ENCODE results near the gene TET2. TPM values are rescaled to one million over a fixed set of nuclear protein-coding genes. Genes with fewer than 3 reads are reported as not detected.

Gene TET2
- total RNA-seq, 1 experiment from 2014 or later: 3.4 TPM

GRCh38 chr4:105206214-105206613, 59.5 kb downstream of the TET2 start:
- TF ChIP-seq CBFB (CRISPR knock-in tag; IDR thresholded peaks at IDR 0.05; ENCODE audit: low read depth): no peak
- ChIA-PET CTCF (no interaction called here), POLR2A (no interaction called here)
- H3K4me3 Mint-ChIP-seq: no peak overlapping the region
- ATAC-seq (peak; percentile 73), DNase-seq (ENCODE audit: low spot score) (no peak)
- no peaks in the 10 kb centered on the region for H3K9me3 Mint-ChIP-seq
- H3K36me3 Mint-ChIP-seq: no peaks in the 10 kb centered on the region
- H3K4me1 Mint-ChIP-seq: peaks cover 41% of the 10 kb centered on the region
- no peaks in the 10 kb centered on the region for H3K27me3 Mint-ChIP-seq (ENCODE audit: low read depth)
- no peak overlapping the region for H3K27ac Mint-ChIP-seq

GRCh38 chr4:105207386-105207785, 60.7 kb downstream of the TET2 start:
- Mint-ChIP-seq H3K36me3 (no peaks in the 10 kb centered on the region), H3K9me3 (no peaks in the 10 kb centered on the region), H3K27ac (no peak overlapping the region), H3K4me3 (no peak overlapping the region), H3K27me3 (ENCODE audit: low read depth) (no peaks in the 10 kb centered on the region), H3K4me1 (peaks cover 45% of the 10 kb centered on the region)
- TF ChIP-seq KAT7 (CRISPR knock-in tag; IDR thresholded peaks at IDR 0.05; ENCODE audit: borderline replicate concordance) (no peak), OVOL2 (CRISPR knock-in tag; IDR thresholded peaks at IDR 0.05; ENCODE audit: borderline replicate concordance) (no peak), ATF6 (CRISPR knock-in tag; IDR thresholded peaks at IDR 0.05) (no peak), IRF2 (CRISPR knock-in tag; IDR thresholded peaks at IDR 0.05; ENCODE audit: borderline replicate concordance, low read depth) (no peak), ARID4B (CRISPR knock-in tag; IDR thresholded peaks at IDR 0.05; ENCODE audit: borderline replicate concordance) (no peak), ZNF416 (CRISPR knock-in tag; IDR thresholded peaks at IDR 0.05) (no peak), ELF4 (CRISPR knock-in tag; IDR thresholded peaks at IDR 0.05; ENCODE audit: low read depth) (no peak), PREB (CRISPR knock-in tag; IDR thresholded peaks at IDR 0.05; ENCODE audit: borderline replicate concordance) (no peak), ATF1 (CRISPR knock-in tag; IDR thresholded peaks at IDR 0.05) (no peak), PRDM15 (CRISPR knock-in tag; IDR thresholded peaks at IDR 0.05) (no peak), NR1H2 (CRISPR knock-in tag; IDR thresholded peaks at IDR 0.05) (no peak), NFE2L1 (CRISPR knock-in tag; IDR thresholded peaks at IDR 0.05) (no peak), USF2 (CRISPR knock-in tag; IDR thresholded peaks at IDR 0.05) (no peak), NFYB (CRISPR knock-in tag; conservative IDR thresholded peaks at IDR 0.05; ENCODE audit: low read depth) (no peak), CREB1 (CRISPR knock-in tag; IDR thresholded peaks at IDR 0.05) (no peak), ZNF138 (CRISPR knock-in tag; conservative IDR thresholded peaks at IDR 0.05) (no peak), TEAD1 (CRISPR knock-in tag; IDR thresholded peaks at IDR 0.05) (no peak)
- no peak for ATAC-seq
- ChIA-PET CTCF (no interaction called here), POLR2A (no interaction called here)
- DNase-seq (ENCODE audit: low spot score): no peak

All from WTC11 (cell line).